HG03354 (cell line): Measurements from ENCODE around the gene SCYGR2.

ENCODE experiments used
- ATAC-seq: cut with Tn5 transposase; IDR thresholded peaks from one replicate; pipeline ENCODE4 v1.9.1; 2021; ENCODE audit warnings: mild to moderate bottlenecking; ENCODE audit not compliant: unreplicated experiment, poor library complexity, severe bottlenecking

The SCYGR2 gene

GRCh38 chr2:227610123-227610522 lies 11.4 kb downstream of the SCYGR2 start:
- ATAC-seq: no peak

- no peak for ATAC-seq
Observed at GRCh38 chr2:227612546-227613271, 14.0 kb downstream of the SCYGR2 start.

GRCh38 chr2:227613272-227613660 lies 14.6 kb downstream of the SCYGR2 start:
- ATAC-seq: no peak

GRCh38 chr2:227614246-227614645 lies 15.6 kb downstream of the SCYGR2 start:
- ATAC-seq: no peak

GRCh38 chr2:227614740-227615139 lies 16.0 kb downstream of the SCYGR2 start, which contains the start of gene SCYGR3:
Gene SCYGR3, minus strand, starts transcription at chr2:227614840. Its CDS starts 0 bp downstream, at chr2:227614840.
- ATAC-seq: no peak

GRCh38 chr2:227615181-227615580 lies 16.5 kb downstream of the SCYGR2 start:
- no peak for ATAC-seq

GRCh38 chr2:227615906-227616305 lies 17.2 kb downstream of the SCYGR2 start:
- no peak for ATAC-seq

GRCh38 chr2:227616631-227617030 lies 17.9 kb downstream of the SCYGR2 start:
- no peak for ATAC-seq

GRCh38 chr2:227617316-227618230 lies 18.9 kb downstream of the SCYGR2 start, which contains the start of gene SCYGR4:
Gene SCYGR4, plus strand, starts transcription at chr2:227617498. Its CDS starts 0 bp downstream, at chr2:227617498.
- no peak for ATAC-seq

- ATAC-seq: no peak
Observed at GRCh38 chr2:227623226-227623625, 24.5 kb downstream of the SCYGR2 start.

GRCh38 chr2:227625420-227625819 lies 26.7 kb downstream of the SCYGR2 start:
- ATAC-seq: no peak

- no peak for ATAC-seq
Observed at GRCh38 chr2:227626580-227627151, 28.0 kb downstream of the SCYGR2 start.

- ATAC-seq: peak; percentile 90
Observed at GRCh38 chr2:227627769-227628168, 29.1 kb downstream of the SCYGR2 start.

GRCh38 chr2:227629435-227629834 lies 30.7 kb downstream of the SCYGR2 start:
- ATAC-seq: no peak

GRCh38 chr2:227630322-227630721 lies 31.6 kb downstream of the SCYGR2 start:
- ATAC-seq: no peak

GRCh38 chr2:227632827-227633226 lies 34.1 kb downstream of the SCYGR2 start:
- no peak for ATAC-seq

- ATAC-seq: no peak
Observed at GRCh38 chr2:227634201-227634600, 35.5 kb downstream of the SCYGR2 start.

GRCh38 chr2:227642656-227643055 lies 44.0 kb downstream of the SCYGR2 start:
- no peak for ATAC-seq

GRCh38 chr2:227643990-227644551 lies 45.4 kb downstream of the SCYGR2 start:
- no peak for ATAC-seq
